ENCODE results near the gene PAM.
"Not testable (repeated sequence)": the region's sequence is repeated elsewhere in the genome, so short reads cannot be mapped to it uniquely, and the experiment has no call there.

PAM gene

DNA sequence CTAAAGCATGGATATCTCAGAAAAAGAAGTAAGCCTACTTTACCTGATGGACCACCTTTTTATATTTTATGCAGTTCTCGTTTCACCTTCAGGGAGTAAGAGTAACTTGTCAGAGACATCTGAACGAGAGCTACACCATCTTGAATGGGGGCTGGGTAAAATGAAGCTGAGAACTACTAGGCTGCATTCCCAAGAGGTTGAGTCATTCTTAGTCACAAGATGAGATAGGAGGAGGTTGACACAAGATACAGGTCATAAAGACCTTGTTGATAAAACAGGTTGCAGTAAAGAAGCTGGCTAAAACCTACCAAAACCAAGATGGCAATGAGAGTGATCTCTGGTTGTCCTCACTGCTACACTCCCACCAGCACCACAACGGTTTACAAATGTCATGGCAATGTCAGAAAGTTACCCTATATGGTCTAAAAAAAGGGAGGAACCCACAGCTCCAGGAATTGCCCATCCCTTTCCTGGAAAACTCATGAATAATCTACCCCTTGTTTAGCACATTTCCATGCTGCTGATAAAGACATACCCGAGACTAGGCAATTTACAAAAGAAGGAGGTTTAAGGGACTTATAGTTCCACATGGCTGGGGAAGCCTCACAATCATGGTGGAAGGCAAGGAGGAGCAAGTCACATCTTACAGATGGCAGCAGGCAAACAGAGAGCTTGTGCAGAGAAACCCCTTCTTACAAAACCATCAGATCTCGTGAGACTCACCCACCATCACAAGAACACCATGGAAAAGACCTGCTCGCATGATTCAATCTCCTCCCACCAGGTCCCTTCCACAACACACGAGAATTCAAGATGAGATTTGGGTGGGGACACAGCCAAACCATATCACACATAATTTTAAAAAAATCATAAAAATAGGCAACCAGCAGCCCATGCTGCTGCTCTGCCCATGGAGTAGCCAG, 302.4 kb downstream of the PAM start:
- Histone ChIP-seq H3K9me3 (ENCODE audit: control insufficient read depth, insufficient read depth, low read depth, low read length) (no peaks in the 10 kb centered on the region), H3K9ac (ENCODE audit: low read length) (no peak overlapping the region), H3K27me3 (ENCODE audit: control insufficient read depth, insufficient read depth, low read length) (no peaks in the 10 kb centered on the region), H3K27ac (ENCODE audit: low read depth, low read length) (no peak overlapping the region), H3K4me3 (ENCODE audit: low read depth, low read length) (no peak overlapping the region), H3K36me3 (ENCODE audit: control insufficient read depth, insufficient read depth, low read length) (no peaks in the 10 kb centered on the region), H3K4me1 (ENCODE audit: control insufficient read depth, insufficient read depth, low read length) (peaks cover 9% of the 10 kb centered on the region; the same call in 1 of the 2 replicates)

DNA sequence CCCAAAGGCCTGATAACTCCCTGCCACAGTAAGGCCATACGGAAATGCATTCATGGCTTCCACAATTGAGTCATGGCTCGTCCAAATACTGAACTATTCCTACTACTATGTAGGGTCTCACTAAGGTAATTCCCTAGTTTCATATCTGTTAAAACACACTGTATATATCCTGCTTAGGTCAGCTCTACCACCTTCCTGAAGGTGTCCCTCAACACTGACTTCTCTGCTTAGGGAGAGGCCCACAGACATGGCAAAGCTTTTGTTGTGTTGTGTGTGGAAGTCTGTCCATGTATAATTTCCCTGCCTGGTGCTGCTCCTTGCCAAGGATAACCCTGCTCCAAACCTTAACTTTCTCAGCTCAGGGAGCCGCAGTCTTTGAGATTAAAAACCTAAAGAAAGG, 304.4 kb downstream of the PAM start:
- Histone ChIP-seq H3K9ac (ENCODE audit: low read length) (no peak overlapping the region), H3K4me1 (ENCODE audit: control insufficient read depth, insufficient read depth, low read length) (peaks cover 9% of the 10 kb centered on the region; the same call in 1 of the 2 replicates), H3K4me3 (ENCODE audit: low read depth, low read length) (no peak overlapping the region), H3K9me3 (ENCODE audit: control insufficient read depth, insufficient read depth, low read depth, low read length) (no peaks in the 10 kb centered on the region), H3K27ac (ENCODE audit: low read depth, low read length) (no peak overlapping the region), H3K27me3 (ENCODE audit: control insufficient read depth, insufficient read depth, low read length) (no peaks in the 10 kb centered on the region), H3K36me3 (ENCODE audit: control insufficient read depth, insufficient read depth, low read length) (no peaks in the 10 kb centered on the region)

DNA sequence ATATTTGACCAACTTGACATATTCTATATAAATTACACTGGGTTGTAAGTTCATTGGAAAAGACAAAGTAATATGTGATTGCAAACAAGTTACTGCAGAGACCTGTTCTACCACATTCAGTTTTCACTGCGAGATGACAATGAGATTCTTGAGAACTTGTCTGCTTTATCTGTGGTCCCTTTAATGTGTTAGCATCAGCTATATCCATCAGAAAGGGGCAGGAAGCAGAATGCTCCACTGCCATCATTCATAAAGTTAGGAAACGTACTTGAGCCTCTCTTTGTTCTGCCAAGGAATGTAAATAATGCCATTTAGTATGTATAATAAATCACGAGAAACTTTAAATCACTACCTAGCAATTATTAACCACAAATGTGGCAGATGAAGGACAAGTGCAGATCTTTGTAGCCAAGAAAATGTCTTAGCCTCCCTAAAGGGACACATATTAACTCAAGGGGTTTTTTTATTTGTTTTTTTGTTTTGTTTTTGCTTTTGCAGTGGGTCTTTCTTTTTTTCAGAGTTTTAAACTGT, 305.4 kb downstream of the PAM start:
- H3K9ac ChIP-seq (ENCODE audit: low read length), result no peak overlapping the region
- H3K4me1 ChIP-seq (ENCODE audit: control insufficient read depth, insufficient read depth, low read length), result peaks cover 9% of the 10 kb centered on the region; the same call in 1 of the 2 replicates
- no peaks in the 10 kb centered on the region for H3K9me3 ChIP-seq (ENCODE audit: control insufficient read depth, insufficient read depth, low read depth, low read length)
- H3K27me3 ChIP-seq (ENCODE audit: control insufficient read depth, insufficient read depth, low read length), result no peaks in the 10 kb centered on the region
- no peaks in the 10 kb centered on the region for H3K36me3 ChIP-seq (ENCODE audit: control insufficient read depth, insufficient read depth, low read length)
- no peak overlapping the region for H3K4me3 ChIP-seq (ENCODE audit: low read depth, low read length)
- no peak overlapping the region for H3K27ac ChIP-seq (ENCODE audit: low read depth, low read length)

DNA sequence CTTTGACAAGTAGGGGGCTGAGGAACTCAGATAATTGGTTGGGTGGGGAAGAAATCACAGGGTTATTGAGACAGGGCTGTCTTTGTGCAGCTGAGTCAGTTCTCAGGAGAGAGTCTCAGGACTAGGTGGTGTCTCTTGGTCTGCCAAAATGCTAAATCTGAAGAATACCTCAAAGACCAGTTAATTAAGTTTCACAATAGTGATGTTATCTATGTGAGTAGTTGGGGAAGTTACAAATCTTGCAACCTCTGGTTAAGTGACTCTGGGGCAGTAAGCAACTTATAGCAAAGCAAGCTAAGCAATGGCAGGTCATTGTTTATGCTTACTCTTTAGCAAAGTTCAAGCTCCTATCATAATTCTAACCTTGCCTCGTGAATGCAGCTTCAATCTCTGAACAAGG, 311.2 kb downstream of the PAM start:
- H3K9ac ChIP-seq (ENCODE audit: low read length), result no peak overlapping the region
- no peak overlapping the region for H3K4me3 ChIP-seq (ENCODE audit: low read depth, low read length)

DNA sequence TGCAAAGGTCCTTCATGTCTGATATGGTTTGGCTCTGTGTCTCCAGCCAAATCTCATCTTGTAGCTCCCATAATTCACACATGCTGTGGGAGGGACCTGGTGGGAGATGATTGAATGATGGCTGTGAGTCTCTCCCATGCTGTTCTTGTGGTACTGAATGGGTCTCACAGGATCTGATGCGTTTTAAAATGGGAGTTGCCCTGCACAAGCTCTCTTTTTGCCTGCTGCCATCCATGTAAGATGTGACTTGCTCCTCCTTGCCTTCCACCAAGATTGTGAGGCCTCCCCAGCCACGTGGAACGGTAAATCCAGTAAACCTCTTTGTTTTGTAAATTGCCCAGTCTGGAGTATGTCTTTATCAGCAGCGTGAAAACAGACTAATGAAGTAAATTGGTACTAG, 318.4 kb downstream of the PAM start:
- not testable (repeated sequence) for H3K27ac ChIP-seq (ENCODE audit: low read depth, low read length); H3K27me3 ChIP-seq (ENCODE audit: control insufficient read depth, insufficient read depth, low read length); H3K36me3 ChIP-seq (ENCODE audit: control insufficient read depth, insufficient read depth, low read length); H3K9ac ChIP-seq (ENCODE audit: low read length); H3K4me3 ChIP-seq (ENCODE audit: low read depth, low read length); H3K4me1 ChIP-seq (ENCODE audit: control insufficient read depth, insufficient read depth, low read length)
- H3K9me3 ChIP-seq (ENCODE audit: control insufficient read depth, insufficient read depth, low read depth, low read length), result peaks cover 32% of the 10 kb centered on the region

More for the DNA sequence above, 311.2 kb downstream of the PAM start:
- Histone ChIP-seq H3K36me3 (ENCODE audit: control insufficient read depth, insufficient read depth, low read length) (no peaks in the 10 kb centered on the region), H3K4me1 (ENCODE audit: control insufficient read depth, insufficient read depth, low read length) (no peaks in the 10 kb centered on the region), H3K27me3 (ENCODE audit: control insufficient read depth, insufficient read depth, low read length) (no peaks in the 10 kb centered on the region), H3K9me3 (ENCODE audit: control insufficient read depth, insufficient read depth, low read depth, low read length) (no peaks in the 10 kb centered on the region), H3K27ac (ENCODE audit: low read depth, low read length) (no peak overlapping the region)

DNA sequence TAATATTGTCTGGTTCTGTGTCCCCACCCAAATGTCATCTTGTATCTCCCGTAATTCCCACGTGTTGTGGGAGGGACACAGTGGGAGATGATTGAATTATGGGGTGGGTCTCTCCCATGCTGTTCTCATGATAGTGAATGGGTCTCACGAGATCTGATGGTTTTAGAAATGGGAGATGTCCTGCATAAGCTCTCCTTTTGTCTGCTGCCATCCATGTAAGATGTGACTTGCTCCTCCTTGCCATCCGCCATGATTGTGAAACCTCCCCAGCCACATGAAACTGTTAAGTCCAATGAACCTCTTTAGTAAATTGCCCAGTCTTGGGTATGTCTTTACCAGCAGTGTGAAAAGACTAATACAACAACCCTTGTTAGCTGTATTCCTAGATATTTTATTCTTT, 320.3 kb downstream of the PAM start:
- Histone ChIP-seq H3K9ac (ENCODE audit: low read length) (no peak overlapping the region), H3K4me3 (ENCODE audit: low read depth, low read length) (no peak overlapping the region), H3K27ac (ENCODE audit: low read depth, low read length) (no peak overlapping the region), H3K27me3 (ENCODE audit: control insufficient read depth, insufficient read depth, low read length) (no peaks in the 10 kb centered on the region), H3K36me3 (ENCODE audit: control insufficient read depth, insufficient read depth, low read length) (no peaks in the 10 kb centered on the region), H3K4me1 (ENCODE audit: control insufficient read depth, insufficient read depth, low read length) (no peaks in the 10 kb centered on the region), H3K9me3 (ENCODE audit: control insufficient read depth, insufficient read depth, low read depth, low read length) (peaks cover 50% of the 10 kb centered on the region)

All from HUES6 (cell line).